ENCODE measurements around the gene ETV6.

ETV6 gene

GRCh38 chr12:11752403-11753149 is 103.1 kb downstream of the ETV6 start:
- no peak for DNase-seq (ENCODE audit: low spot score)
- in situ Hi-C loops (cut with MboI; ENCODE audit: low sequenced_read_pairs, unreplicated experiment), result no loop called here
- TF ChIP-seq CTCF (IDR thresholded peaks at IDR 0.05; ENCODE audit: borderline replicate concordance, control extremely low read depth, extremely low read depth, insufficient read depth, missing control alignments), result no peak

GRCh38 chr12:11753150-11753499 is 103.7 kb downstream of the ETV6 start:
- no peak for TF ChIP-seq CTCF (IDR thresholded peaks at IDR 0.05; ENCODE audit: borderline replicate concordance, control extremely low read depth, extremely low read depth, insufficient read depth, missing control alignments)
- DNase-seq (ENCODE audit: low spot score), result no peak
- in situ Hi-C loops (cut with MboI; ENCODE audit: low sequenced_read_pairs, unreplicated experiment), result no loop called here

GRCh38 chr12:11753826-11754225 is 104.4 kb downstream of the ETV6 start:
- DNase-seq (ENCODE audit: low spot score), result no peak
- in situ Hi-C loops (cut with MboI; ENCODE audit: low sequenced_read_pairs, unreplicated experiment), result no loop called here
- no peak for TF ChIP-seq CTCF (IDR thresholded peaks at IDR 0.05; ENCODE audit: borderline replicate concordance, control extremely low read depth, extremely low read depth, insufficient read depth, missing control alignments)

- no peak for DNase-seq (ENCODE audit: low spot score)
- in situ Hi-C loops (cut with MboI; ENCODE audit: low sequenced_read_pairs, unreplicated experiment), result no loop called here
- no peak for TF ChIP-seq CTCF (IDR thresholded peaks at IDR 0.05; ENCODE audit: borderline replicate concordance, control extremely low read depth, extremely low read depth, insufficient read depth, missing control alignments)
Measured at GRCh38 chr12:11754256-11754655, 104.8 kb downstream of the ETV6 start.

GRCh38 chr12:11755302-11755930 is 105.9 kb downstream of the ETV6 start:
- no peak for TF ChIP-seq CTCF (IDR thresholded peaks at IDR 0.05; ENCODE audit: borderline replicate concordance, control extremely low read depth, extremely low read depth, insufficient read depth, missing control alignments)
- in situ Hi-C loops (cut with MboI; ENCODE audit: low sequenced_read_pairs, unreplicated experiment), result no loop called here
- DNase-seq (ENCODE audit: low spot score), result no peak

- no peak for TF ChIP-seq CTCF (IDR thresholded peaks at IDR 0.05; ENCODE audit: borderline replicate concordance, control extremely low read depth, extremely low read depth, insufficient read depth, missing control alignments)
- in situ Hi-C loops (cut with MboI; ENCODE audit: low sequenced_read_pairs, unreplicated experiment), result no loop called here
- no peak for DNase-seq (ENCODE audit: low spot score)
Measured at GRCh38 chr12:11756022-11756421, 106.5 kb downstream of the ETV6 start.

All from GM13976 (cell line).